H1 (cell line): ENCODE data around the gene CYBB. TPM values are rescaled to one million over a fixed set of nuclear protein-coding genes. Genes with fewer than 3 reads are reported as not detected.

Experiments used
- GABPA ChIP-seq: IDR thresholded peaks from 2 replicates; pipeline ENCODE4 v1.6.1; 2011; ENCODE audit warnings: mild to moderate bottlenecking, low read length, moderate library complexity, borderline replicate concordance; ENCODE audit not compliant: insufficient read depth
- JUND ChIP-seq: IDR thresholded peaks from 2 replicates; pipeline ENCODE4 v1.6.1; 2011; ENCODE audit warnings: mild to moderate bottlenecking, improper control_type of control experiment, low read length
- SAP30 ChIP-seq: fragments of 300-600 bp; sonication (generic); IDR thresholded peaks from 2 replicates; pipeline ENCODE4 v1.7.1; 2012; ENCODE audit warnings: low read length, moderate library complexity, mild to moderate bottlenecking, inconsistent platforms; ENCODE audit not compliant: insufficient read depth, insufficient replicate concordance
- SIN3A ChIP-seq, 2 experiments: IDR thresholded peaks in 1 of 2; conservative IDR thresholded peaks in 1 of 2; 2 replicates each; pipeline ENCODE4 v1.6.1; 2011 to 2012; ENCODE audit warnings: low read length in 2 of 2, improper control_type of control experiment in 1 of 2, low read depth in 1 of 2, mild to moderate bottlenecking in 1 of 2
- SIX5 ChIP-seq: IDR thresholded peaks from 2 replicates; pipeline ENCODE4 v1.6.1; 2011; ENCODE audit warnings: mild to moderate bottlenecking, low read depth, low read length
- TCF12 ChIP-seq: IDR thresholded peaks from 2 replicates; pipeline ENCODE4 v1.6.1; 2011; ENCODE audit warnings: low read depth, mild to moderate bottlenecking, low read length
- polyA plus RNA-seq, 7 experiments: library from polyadenylated mRNA; depleted of rRNA in 3 of 7; stranded (reverse) in 5 of 7; unstranded in 2 of 7; fragments of >200 nt in 5 of 7; fragments of 200-250 nt in 2 of 7; gene quantifications; 1 replicate in 5 of 7; 2 replicates in 1 of 7; 4 replicates in 1 of 7; pipeline versions ENCODE4 v1.2.1 to v1.2.3, GENCODE V29; 2011 to 2013; ENCODE audit warnings: missing spikeins in 2 of 7, mixed read lengths in 2 of 7
- total RNA-seq: library from RNA; stranded (reverse); fragmentation: NEBNext Ultra II Directional; extraction: Animal tissue kit (Norgen Biotek cat#: 25700); gene quantifications from 2 replicates; pipeline ENCODE4 v1.2.1, GENCODE V29; 2021

CYBB gene
- total and polyA plus RNA-seq, 2 of the 8 experiments (the other 6 are each of a cell fraction or from before 2014, with no cell fraction given), result 0.03 to 0.09 TPM

DNA sequence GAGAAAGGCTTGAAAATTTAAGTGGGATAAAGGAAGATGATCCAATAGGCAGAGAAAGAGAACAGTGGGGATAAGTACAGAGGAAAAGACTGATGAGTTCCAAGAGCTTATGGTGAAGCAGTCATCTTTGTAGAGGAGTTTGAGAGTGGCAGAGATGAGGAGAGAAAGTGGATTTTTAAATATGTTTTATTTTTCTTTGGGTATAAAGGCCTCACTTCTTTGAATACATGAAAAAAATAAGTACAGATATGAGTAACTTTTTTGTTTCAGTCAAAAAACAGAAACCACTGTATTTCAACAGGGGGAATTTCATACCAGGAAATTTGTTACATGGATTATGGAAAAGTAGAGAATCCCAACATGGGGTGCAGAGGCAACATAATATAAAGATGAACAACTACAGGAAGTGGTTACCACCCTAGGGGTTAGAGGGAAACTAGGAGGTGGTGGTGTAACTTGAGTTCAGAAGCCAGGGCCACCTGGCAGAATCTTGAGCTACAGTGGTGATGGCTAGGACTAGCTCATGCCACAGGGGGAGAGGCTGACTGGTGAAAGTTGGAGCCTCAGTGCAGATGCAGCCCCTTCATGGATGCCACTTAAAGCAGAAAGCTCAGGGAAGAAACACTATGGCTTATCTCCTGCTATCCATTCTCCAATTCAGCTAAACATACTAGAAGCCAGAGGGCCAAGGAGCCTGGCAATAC, 3.4 kb upstream of the CYBB start (continued):
- no peak for TF ChIP-seq SIN3A (conservative IDR thresholded peaks at IDR 0.05 in 1 of 2, IDR thresholded peaks at IDR 0.05 in 1 of 2; ENCODE audit: low read depth in 1 of 2, low read length in 2 of 2)
- TF ChIP-seq GABPA, result no peak
- TF ChIP-seq SIX5, result no peak
- no peak for TF ChIP-seq SAP30
- no peak for TF ChIP-seq JUND
- no peak for TF ChIP-seq TCF12
- TF ChIP-seq, all 59 proteins: peak for 0
